HL-60 (cell line): Measurements from ENCODE around the gene ETFA.

Experiments
- DNase-seq, 2 experiments: peaks; one replicate each; pipeline ENCODE4 v3.0.0-alpha.2; 2010 to 2020; ENCODE audit warnings: low read depth in 1 of 2, low spot score in 1 of 2
- H3K27ac ChIP-seq: fragments of 250-450 bp; sonication (Bioruptor Pico); replicated peaks from 2 replicates; pipeline ENCODE4 v1.5.1; 2020; ENCODE audit warnings: mild to moderate bottlenecking, moderate library complexity
- H3K27me3 ChIP-seq: fragments of 250-450 bp; sonication (Bioruptor Pico); 2 replicates; pipeline ENCODE4 v1.5.1; 2021; ENCODE audit warnings: mild to moderate bottlenecking, moderate library complexity; ENCODE audit not compliant: insufficient read depth, poor library complexity, severe bottlenecking
- H3K4me3 ChIP-seq: replicated peaks from 2 replicates; pipeline ENCODE4 v1.5.1; 2011; ENCODE audit warnings: mild to moderate bottlenecking, control low read depth, low read length; ENCODE audit not compliant: insufficient read depth
- CTCF ChIP-seq: IDR thresholded peaks from one replicate; pipeline ENCODE4 v1.5.1; 2011; ENCODE audit warnings: low read length, control low read depth, inconsistent platforms; ENCODE audit not compliant: insufficient read depth
- GABPA ChIP-seq: IDR thresholded peaks from 2 replicates; pipeline ENCODE4 v1.6.1; 2012; ENCODE audit warnings: low read depth
- POLR2AphosphoS5 ChIP-seq: IDR thresholded peaks from 2 replicates; pipeline ENCODE4 v1.6.1; 2012; ENCODE audit warnings: low read depth
- REST ChIP-seq: IDR thresholded peaks from 2 replicates; pipeline ENCODE4 v1.6.1; 2012; ENCODE audit warnings: low read depth; ENCODE audit not compliant: insufficient replicate concordance
- SPI1 ChIP-seq: IDR thresholded peaks from 2 replicates; pipeline ENCODE4 v1.6.1; 2012; ENCODE audit warnings: low read depth, mild to moderate bottlenecking, borderline replicate concordance

Gene ETFA

GRCh38 chr15:76236350-76236749 lies 74.9 kb downstream of the ETFA start:
- Histone ChIP-seq H3K4me3 (no peak overlapping the region), H3K27ac (no peak overlapping the region), H3K27me3 (no peaks in the 10 kb centered on the region)
- DNase-seq = no peak
- TF ChIP-seq SPI1 (no peak), CTCF (no peak), GABPA (no peak), REST (no peak), POLR2AphosphoS5 (no peak)

- H3K4me3 ChIP-seq = no peak overlapping the region
- TF ChIP-seq SPI1 (no peak), POLR2AphosphoS5 (no peak), GABPA (no peak), REST (no peak), CTCF (no peak)
- no peak overlapping the region for H3K27ac ChIP-seq
- H3K27me3 ChIP-seq = no peaks in the 10 kb centered on the region
- DNase-seq = no peak
Measured at GRCh38 chr15:76235186-76235826, 76.0 kb downstream of the ETFA start.

- H3K27me3 ChIP-seq = no peaks in the 10 kb centered on the region
- no peak overlapping the region for H3K4me3 ChIP-seq
- DNase-seq = no peak
- no peak for TF ChIP-seq CTCF
- no peak for TF ChIP-seq GABPA
- TF ChIP-seq POLR2AphosphoS5 = no peak
- no peak for TF ChIP-seq SPI1
- no peak for TF ChIP-seq REST
- H3K27ac ChIP-seq = no peak overlapping the region
Measured at GRCh38 chr15:76234337-76234889, 76.9 kb downstream of the ETFA start.
